GM18520 (cell line): ENCODE results near the gene TMPRSS12.
"Not testable (repeated sequence)": the region's sequence is repeated elsewhere in the genome, so short reads cannot be mapped to it uniquely, and the experiment has no call there.

ENCODE experiments used
- ATAC-seq: cut with Tn5 transposase; IDR thresholded peaks from one replicate; pipeline ENCODE4 v1.9.1; 2021; ENCODE audit not compliant: unreplicated experiment

The TMPRSS12 gene, protein sequence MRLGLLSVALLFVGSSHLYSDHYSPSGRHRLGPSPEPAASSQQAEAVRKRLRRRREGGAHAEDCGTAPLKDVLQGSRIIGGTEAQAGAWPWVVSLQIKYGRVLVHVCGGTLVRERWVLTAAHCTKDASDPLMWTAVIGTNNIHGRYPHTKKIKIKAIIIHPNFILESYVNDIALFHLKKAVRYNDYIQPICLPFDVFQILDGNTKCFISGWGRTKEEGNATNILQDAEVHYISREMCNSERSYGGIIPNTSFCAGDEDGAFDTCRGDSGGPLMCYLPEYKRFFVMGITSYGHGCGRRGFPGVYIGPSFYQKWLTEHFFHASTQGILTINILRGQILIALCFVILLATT

DNA sequence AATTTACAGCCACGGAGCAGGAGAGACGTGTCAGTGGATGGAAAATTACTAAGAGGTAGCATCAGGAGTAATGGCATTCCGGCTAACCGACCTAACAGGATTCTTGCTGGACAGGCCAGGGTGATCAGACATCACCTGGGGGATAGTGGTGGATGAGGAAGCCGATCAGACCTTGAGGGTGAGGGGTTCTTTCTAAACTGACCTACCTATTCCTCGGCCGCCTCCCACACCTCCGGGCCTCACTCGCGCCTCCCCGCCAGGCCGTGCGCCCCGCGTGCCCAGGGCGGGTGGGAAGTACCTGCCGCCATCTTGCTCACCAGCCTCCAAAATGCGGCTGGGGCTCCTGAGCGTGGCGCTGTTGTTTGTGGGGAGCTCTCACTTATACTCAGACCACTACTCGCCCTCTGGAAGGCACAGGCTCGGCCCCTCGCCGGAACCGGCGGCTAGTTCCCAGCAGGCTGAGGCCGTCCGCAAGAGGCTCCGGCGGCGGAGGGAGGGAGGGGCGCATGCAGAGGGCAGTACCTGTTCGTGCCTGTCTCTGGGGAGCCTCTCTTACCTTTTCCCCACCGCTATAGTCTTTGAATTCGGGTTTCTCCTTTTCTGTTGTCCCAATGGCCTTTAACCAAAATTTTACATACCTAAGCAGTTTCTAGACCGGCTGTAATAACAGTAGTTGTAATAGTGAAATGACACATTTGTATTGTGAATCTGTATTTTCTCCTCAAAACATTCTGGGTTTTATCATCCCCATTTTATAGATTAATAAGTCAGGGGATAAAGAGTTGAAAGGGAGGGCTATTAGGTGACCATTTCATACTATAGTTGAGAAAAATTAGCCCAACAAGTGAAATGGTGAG is at the start of gene TMPRSS12:
Gene TMPRSS12 (plus strand): TSS at position 290 of the 857 bp plus-strand sequence. CDS start 39 bp downstream, at position 329.
- no peak for ATAC-seq

DNA sequence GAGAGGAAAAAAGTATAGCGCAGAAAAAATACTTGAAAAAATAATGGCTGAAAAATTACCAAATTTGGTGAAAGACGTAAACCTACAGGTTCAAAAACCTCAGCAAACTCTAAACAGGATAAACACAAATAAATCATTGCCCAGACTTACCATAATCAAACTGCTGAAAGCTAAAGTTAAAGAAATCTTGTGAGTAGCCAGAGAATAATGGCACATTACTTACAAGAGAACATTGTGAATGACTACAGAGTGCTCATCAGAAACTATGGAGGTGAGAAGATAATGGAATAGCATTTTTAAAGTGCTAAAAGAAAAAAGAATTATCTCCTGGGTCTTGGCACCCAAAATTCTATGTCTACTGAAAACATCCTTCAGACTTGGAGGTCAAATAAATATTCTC is 42.8 kb upstream of the TMPRSS12 start:
- no peak for ATAC-seq

DNA sequence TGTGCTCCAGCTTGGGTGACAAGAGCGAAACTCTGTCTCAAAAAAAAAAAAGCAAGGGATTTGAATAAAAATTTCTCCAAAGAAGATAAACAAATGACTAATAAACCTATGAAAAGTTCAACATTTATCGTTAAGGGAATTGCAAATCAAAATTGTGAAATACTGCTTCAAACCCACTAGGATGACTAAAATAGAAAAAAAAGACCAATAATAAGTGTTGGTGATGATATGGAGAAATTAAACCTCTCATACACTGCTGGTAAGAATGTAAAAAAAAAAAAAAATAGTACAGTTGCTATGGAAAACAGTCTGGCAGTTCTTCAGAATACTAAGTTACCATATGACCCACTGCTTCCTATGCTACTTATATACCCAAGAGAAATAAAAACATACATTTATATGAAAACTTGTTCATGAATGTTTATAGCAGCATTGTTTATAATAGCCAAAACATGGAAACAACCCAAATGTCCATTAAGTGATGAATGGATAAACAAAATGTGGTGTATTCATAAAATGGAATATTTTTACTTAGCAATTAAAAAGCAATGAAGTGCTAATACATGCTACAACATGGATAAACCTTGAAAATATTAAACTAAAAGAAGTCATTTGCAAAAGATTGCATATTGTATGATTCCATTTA is 39.4 kb upstream of the TMPRSS12 start:
- ATAC-seq = no peak

DNA sequence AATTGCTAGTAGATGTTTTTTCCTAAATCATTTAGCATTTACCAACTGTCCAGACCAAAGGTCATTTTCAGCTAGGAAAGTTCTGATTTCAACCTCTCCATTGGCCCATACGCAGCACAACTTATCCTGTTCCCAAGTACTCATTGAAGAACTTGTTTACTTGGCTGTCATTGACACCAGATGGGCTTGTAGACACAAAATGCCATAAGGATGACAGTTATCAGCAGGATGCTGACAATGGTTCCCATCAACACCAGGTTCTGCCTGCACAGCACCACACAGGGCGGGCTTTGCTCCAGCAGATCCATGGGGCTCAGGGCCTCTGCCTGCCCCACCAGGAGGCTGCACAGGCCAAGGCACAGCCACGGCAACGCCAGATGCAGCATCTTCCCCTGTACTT is 36.5 kb upstream of the TMPRSS12 start:
- ATAC-seq = no peak

DNA sequence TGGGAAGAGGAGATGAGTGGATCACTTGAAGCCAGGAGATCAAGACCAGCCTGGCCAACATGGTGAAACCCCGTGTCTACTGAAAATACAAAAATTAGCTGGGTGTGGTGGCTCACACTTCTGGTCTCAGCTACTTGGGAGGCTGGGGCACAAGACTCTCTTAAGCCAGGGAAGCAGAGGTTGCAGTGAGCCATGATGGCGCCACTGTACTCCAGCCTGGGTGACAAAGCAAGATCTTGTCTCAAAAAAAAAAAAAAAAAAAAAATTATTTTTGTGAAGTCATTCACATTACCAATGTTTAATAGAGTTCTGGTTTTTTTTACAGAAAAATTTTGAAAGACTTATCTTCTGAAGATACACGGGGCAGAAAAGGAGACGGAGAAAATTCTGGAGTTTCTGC is 33.6 kb upstream of the TMPRSS12 start:
- ATAC-seq = not testable (repeated sequence)

DNA sequence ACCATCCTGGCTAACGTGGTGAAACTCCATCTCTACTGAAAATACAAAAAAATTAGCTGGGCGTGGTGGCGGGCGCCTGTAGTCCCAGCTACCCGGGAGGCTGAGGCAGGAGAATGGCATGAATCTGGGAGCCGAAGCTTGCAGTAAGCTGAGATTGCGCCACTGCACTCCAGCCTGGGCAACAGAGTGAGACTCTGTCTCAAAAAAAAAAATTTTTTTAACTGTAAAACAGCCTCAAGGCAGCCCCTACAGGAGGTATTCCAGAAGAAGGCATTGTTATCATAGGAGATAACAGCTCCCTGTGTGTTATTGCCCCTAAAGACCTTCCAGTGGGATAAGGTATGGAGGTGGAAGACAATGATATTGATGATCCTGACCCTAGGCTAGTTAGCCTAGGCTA is 27.8 kb upstream of the TMPRSS12 start:
- ATAC-seq = not testable (repeated sequence)

DNA sequence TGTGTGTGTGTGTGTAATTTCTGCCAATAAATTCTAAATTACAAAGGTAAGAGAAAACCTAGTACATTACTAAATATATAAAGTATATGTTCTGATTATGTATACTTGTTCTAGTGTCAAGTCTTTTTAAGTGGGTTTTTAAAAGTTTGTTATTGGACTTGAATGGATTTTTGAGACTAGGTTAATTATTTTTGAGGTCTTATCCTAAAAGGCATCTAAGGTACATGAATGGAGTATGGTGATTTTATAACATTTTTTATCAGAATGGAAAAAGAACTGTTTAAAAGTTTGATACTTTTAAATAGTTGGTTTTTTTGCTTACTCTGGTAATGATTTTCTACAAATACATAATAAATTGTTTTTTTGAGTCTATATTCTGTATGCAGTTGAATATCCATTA is 22.5 kb upstream of the TMPRSS12 start:
- no peak for ATAC-seq

DNA sequence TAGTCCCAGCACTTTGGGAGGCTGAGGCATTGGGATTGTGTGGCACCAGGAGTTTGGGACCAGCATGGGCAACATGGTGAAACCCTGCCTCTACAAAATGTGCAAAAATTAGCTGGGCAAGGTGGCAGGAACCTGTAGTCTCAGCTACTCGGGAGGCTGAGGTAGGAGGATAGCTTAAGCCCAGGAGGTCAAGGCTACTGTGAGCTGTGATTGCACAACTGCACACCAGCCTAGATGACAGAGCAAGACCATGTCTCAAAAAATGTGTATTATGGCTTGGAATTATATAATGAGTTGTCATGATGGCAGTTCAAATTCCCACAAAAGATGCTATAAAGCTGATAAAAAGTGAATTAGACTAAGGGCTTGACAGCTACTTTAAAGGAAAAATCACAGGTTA is 20.6 kb upstream of the TMPRSS12 start:
- no peak for ATAC-seq

DNA sequence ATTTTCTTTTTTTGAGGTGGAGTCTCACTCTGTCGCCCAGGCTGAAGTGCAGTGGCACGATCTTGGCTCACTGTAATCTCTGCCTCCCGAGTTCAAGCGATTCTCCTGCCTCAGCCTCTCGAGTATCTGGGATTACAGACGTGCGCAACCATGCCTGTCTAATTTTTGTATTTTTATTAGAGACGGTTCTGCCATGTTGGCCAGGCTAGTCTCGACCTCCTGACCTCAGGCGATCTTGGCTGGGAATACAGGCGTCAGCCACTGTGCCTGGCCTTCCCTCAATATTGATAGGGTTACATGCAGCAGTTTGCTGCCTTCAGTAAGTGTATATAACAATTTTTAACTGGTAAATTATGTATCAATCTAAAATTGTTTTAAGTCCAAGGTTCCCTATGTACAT is 19.0 kb upstream of the TMPRSS12 start:
- not testable (repeated sequence) for ATAC-seq

DNA sequence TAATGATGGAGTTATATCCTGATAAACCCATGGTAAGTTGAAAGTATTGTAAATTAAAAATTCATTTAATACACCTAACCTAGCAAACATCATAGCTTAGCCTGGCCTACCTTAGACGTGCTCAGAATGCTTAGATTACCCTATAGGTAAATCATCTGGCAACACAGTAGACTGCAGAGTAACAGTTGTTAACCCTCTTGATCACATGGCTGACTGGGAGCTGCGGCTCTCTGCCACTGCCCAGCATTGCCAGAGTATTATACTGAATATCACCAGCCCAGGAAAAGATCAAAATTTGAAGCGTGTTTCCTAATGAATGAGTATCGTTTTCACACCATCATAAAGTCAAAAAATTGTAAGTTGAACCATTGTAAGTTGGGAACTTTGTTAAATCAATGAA is 17.8 kb upstream of the TMPRSS12 start:
- no peak for ATAC-seq

DNA sequence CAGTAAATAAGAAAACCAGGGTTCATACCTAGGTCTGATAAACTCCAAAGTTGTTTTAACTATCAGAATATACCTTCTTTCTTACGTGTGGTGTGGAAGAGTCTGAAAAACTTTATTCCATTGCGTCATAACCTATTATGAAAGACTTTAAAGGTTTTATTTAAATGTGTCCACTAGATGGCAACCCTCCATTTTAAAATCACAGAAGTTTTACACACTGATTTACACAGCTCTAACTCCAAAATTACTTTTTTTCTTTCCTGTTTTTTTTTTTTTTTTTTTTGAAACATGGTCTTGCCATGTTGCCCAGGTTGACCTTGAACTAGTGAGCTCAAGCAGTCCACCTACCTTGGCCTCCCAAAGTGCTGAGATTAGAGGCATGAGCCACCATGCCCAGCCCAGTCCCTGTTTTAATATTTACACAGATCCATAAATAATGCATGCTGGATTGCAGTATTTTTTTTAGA is 17.3 kb upstream of the TMPRSS12 start:
- ATAC-seq = no peak

DNA sequence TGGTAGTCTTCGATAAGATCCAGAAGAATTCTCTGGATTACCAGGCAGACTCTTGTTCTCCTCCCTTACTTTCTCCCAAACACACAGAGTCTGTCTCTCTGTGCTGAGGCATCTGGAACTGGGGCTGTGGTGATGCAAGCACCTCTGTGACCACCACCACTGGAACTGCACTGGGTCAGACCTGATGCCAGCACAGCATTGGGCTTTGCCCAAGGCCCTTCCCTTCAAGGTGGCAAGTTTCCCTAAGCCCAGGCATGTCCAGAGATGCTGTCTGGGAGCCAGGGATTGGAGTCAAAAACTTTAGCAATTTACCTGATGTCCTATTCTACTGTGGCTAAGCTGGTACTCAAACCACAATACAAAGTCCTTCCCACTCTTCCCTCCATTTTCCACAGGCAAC is 14.6 kb upstream of the TMPRSS12 start:
- no peak for ATAC-seq

DNA sequence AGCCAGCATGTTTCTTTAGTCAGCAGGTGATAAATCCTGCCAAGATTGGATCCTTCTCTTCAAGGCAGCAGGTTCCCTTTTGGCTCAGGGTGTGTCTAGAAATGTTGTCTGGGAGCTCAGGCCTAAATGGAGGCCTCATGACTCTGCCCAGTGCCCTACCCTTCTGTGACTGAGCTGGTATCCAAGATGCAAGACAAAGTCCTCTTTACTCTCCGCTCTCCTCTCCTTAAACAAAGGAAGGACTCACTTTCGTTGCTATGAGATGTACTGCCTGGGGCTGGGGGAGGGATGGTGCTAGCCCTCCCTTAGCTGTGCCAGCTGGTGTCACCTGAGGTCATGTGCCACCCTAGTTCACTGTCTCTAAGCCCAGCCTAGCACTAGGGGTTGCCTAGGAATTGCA is 13.8 kb upstream of the TMPRSS12 start:
- no peak for ATAC-seq

DNA sequence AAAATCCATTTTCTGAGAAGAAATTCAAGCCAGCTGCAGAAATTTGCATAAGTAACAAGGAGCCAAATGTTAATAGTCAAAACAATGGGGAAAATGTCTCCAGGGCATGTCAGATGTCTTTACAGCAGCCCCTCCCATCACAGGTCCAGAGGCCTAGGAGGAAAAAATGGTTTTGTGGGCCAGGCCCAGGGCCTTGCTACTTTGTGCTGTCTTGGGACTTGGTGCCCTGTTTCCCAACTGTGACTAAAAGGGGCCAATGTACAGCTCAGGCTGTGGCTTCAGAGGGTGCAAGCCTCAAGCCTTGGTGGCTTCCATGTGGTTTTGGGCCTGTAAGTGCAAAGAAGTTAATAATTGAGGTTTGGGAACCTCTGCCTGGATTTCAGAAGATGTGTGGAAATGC is 8.9 kb upstream of the TMPRSS12 start:
- not testable (repeated sequence) for ATAC-seq

DNA sequence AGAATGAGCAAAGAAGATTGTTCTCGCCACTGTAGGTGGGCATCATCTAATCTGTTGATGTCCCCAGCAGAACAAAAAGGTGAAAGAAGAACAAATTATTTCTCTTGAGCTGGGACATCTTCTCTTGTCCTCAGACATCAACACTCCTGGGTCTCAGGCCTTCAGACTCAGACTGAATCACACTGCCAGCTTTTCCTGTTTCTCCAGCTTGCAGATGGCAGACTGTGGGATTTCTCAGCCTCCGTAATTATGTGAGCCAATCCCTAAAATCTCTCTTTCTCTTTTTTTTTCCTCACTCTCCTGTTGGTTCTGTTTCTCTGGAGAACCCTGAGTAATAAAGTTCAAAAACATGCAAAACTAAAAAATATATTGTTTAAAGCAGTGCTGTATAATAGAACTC is 3.7 kb upstream of the TMPRSS12 start:
- no peak for ATAC-seq

DNA sequence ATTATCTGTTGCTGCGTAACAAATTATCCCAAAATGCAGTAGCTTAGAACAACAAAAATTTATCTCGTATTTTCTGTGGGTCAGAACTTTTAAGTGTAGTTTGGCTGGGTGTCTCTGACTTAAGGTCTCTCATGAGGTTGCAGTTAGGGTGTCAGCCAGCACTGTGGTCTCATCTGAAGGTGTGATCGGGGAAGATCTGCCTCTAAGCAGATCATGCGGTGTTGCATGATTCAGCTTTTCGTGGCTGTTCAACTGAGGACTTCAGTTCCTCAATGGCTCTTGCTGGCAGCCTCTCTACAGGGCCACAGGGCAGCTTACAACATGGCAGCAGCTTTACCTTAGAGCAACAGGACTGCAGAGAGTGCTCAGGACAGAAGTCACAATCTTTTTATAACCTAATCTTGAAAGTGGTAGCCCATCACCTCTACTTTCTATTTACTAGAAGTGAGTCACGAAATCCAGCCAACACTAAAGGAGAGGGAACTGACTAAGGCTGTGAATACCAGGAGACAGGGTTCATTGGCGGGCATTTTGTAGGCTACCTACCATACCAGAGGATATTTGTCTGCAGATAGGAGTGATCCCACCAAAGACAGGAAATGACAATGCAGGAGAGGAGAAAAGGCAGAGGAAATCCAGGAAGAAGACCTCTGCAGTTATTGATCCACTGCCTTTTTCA is 1.8 kb upstream of the TMPRSS12 start:
- no peak for ATAC-seq

DNA sequence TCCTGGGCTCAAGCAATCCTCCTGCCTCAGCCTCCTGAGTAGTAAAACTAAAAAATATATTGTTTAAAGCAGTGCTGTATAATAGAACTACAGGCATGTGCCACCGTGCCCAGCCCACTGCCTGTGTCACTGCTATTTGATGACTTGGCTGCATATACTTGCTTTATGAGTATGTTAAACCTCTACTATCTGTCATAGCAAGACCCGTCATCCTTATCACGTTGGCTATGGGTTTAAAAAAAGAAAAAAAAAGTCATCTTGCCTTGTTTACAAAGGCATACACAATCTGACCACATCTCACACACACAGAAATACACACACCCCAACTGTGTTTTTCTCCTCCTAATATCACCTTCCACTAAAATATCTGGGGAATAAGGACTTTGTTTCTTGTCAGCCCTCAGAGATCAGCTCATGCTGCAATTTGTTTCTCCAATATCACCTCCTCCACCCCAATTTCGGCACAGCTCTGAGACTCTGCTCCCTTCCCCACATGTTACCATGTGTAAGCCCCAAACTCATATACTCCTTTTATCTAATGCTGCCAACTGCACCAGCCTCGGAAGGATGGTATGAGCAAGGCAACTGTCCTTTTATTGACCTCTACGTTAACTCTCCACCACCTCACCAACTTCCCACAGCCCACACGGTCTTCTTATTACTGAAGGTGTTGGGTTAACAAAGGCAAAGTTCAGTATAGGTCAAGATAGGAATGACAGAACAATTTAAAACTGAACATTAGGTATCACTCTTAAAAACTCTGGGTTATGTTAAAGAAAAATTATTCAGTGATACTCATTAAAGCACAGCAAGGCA is 802 bp upstream of the TMPRSS12 start:
- no peak for ATAC-seq

DNA sequence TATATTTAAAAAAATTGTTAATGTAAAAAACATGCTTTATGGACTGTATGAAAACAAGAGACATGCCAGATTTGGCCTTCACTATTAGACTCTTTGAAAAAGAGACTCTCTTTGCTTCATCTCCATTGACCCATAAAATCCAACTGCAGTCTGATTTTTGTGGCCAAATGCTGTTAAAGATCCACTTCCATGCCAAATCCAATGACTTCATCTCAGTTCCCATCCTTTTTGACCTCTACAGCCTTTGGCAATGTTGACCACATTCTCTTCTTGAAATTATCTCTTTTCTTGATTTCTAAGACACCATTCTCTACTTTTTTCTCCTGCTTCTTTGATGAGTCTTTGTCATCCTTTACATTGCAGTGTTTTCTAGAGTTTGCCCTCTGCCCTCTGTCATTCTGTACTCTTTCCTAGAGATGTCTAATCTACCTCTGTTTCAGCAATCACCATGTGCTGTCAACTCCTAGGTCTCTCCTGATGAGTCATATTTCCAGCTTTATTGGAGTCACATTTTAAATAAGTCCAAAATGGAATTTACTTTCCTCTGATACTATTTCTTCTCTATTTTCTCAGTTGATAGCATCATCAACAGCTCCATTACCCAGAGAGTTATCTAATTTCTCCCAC is 2.4 kb downstream of the TMPRSS12 start:
- no peak for ATAC-seq

DNA sequence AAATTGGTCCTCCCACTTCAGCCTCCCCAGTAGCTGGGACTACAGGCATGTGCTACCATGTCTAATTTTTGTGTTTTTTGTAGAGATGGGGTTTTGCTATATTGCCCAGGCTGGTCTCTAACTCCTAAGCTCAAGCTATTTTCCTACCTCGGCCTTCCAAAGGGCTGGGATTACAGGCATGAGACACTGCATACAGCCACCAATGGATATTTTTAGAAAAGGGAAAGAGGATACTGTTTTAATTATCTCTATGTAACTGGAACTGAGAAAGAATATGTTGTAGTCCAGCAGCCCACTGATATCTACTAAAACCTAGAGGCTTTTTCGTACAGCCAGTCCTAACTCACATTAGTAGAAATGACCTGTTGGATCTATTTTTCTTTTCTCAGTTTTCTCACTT is 6.2 kb downstream of the TMPRSS12 start:
- no peak for ATAC-seq

DNA sequence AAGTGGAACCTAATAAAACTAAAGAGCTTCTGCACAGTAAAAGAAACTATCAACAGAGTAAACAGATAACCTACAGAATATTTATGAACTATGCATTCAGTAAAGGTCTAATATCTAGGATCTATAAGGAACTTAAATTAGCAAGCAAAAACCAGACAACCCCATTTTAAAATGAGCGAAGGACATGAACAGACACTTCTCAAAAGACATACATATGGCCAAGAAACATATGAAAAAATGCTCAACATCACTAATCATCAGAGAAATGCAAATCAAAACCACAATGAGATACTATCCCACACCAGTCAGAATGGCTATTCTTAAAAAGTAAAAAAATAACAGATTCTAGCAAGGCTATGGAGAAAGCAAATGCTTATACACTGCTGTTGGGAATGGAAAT is 12.5 kb downstream of the TMPRSS12 start:
- not testable (repeated sequence) for ATAC-seq
